NK-92 treated with Interleukin-12 subunit alpha and Interleukin-12 subunit beta, amount 100 ng/mL, for 24 hours (cell line): ENCODE results near the gene ADGRL1.
A peak's percentile ranks its signal among the peaks of the same experiment; 100 is the strongest.
"Not testable (repeated sequence)": the region's sequence is repeated elsewhere in the genome, so short reads cannot be mapped to it uniquely, and the experiment has no call there.

ENCODE experiments used
- DNase-seq: peaks from one replicate; lab custom pipeline; 2025; lab: John Stamatoyannopoulos, UW

ADGRL1 gene

DNA sequence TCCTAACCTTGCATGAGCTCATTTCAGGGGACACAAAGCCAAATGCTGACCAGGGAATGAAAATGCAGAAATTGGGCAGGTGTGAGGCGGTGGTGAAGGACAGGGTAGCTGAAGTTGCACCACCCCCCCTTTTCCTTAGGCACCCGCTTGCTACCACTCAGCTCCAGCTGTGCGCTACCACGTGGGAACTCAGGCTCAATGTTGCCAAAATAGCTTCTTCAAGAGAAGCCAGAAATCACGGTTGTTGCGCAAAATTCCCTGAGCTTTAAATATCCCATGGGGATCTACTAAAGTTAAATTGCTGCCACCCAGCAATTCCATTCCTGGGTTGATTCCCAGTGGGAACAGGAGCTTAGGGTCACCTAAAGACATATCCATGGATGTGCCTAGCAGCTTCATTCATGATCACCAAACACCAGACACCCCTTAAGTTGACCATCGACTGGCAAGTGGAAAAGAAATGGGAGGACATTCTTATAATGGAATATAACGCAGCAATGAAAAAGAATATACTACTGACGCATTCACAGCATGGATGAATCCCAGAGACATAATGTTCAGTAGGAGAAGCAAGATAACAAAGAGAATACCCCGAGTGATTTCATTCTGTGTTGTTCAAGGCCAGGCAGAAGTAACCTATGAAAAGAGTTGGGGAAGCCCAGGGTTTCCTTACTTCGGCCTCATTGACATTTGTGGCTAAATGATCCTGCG, 12.8 kb upstream of the ADGRL1 start:
- no peak for DNase-seq

DNA sequence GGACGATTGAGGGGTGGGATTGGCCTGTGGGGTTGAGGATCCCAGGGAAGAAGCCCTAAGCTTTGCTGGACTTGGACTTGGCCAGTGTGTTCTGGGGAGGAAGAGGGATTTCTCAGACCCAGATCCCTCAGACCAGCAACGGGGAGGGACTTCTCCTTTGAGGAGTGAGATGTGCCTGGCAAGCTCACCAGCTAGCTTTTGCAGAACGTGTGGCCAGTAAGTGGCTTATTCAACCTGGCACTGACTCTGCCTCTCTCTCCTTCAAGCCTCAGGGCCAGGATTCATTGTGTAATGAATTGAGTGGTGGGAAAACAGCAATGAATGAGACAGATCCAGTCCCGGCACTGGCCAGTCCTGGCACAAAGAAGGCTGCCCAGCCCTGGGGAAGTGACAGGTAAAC, 11.9 kb upstream of the ADGRL1 start:
- not testable (repeated sequence) for DNase-seq

DNA sequence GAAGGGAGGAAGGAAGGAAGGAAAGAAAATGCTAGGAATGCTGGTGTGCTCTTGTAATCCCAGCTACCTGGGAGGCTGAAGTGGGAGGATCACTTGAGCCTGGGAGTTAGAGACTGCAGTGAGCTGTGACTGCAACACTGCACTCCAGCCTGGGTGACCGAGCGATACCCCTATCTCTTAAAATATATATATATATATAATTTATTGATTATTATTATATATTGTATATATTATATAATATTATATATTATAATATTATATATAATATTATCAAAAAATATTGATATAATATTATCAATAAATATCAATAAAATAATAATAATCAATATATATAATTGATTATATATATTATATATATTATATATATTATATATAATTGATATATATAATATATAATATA, 8.6 kb upstream of the ADGRL1 start:
- no peak for DNase-seq

DNA sequence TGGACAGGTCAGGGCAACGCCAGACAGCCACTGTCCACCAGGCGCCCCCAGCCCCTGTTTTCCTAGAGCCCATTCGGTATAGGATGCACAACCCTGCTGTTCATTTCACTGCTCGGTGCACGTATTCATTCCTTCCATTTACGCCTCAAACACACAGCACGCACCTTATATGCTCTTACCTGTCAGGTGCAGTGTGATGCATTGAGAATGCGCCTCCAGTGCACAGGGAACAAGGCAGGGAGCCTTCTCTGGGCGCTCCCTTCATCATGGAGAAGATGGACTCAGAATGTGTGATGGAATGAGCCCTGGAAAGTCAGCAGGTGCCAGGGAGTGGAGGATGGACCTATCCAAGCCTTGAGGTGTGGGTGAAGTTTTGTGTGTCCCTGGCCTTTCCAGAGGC, 4.2 kb upstream of the ADGRL1 start:
- not testable (repeated sequence) for DNase-seq

DNA sequence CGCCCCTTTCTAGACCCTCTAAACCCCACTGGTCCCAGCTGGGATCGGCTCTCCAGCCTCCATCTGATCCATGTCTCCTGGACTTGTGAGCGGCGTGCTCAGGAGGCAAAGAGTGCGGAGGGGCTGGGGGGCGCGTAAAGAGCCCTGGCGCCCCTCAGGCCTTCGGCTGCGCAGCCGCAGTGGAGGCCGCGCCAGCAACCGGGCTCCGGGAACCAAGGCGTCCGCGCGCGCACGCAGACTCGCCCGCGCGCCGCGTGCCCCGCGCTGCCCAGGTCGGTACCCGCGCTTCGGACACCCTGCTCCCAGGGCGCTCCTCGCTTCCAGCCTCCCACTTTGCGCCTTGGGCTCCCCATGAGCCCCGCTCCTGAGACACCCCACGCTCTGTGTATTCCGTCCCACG, 3.4 kb upstream of the ADGRL1 start:
- not testable (repeated sequence) for DNase-seq

DNA sequence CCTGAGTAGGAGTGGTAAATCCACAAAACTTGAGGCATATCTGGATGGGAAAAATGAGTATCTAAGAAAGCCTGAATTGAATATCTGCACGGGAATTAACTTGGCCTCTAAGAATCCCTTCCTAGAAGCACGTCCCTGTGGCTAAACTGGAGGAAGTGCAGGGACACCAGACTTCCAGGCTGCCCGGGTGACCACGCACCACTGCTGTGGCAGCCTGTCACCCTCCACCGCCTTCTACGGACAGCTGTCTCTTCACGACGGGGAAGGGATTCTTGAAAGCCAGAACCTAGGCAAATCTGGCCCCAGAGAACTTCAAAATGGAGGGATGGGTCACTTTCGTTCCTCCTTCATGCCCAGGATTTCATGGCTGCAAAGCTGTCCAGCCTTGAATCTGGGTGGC, 2.5 kb upstream of the ADGRL1 start:
- not testable (repeated sequence) for DNase-seq

DNA sequence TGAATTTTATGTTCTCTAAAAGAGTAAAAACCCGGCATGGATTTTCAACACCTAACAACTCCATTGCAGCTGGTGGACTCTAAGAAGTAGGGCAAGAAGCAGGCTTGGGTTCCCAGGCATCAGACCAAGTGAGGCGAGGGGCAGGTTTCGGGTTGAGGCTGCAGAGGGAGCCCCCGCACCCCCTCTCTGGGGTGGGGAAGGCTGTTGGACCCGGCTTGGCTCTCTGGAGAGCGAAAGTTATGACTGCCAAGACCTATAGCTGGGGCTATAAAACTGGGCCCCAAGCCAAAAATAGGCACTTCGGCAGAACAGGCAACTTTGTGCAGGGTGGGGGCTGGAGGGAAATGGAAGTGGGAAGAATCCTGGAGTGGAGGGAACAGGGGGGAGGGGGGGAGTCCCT, 1.8 kb upstream of the ADGRL1 start:
- DNase-seq = not testable (repeated sequence)

DNA sequence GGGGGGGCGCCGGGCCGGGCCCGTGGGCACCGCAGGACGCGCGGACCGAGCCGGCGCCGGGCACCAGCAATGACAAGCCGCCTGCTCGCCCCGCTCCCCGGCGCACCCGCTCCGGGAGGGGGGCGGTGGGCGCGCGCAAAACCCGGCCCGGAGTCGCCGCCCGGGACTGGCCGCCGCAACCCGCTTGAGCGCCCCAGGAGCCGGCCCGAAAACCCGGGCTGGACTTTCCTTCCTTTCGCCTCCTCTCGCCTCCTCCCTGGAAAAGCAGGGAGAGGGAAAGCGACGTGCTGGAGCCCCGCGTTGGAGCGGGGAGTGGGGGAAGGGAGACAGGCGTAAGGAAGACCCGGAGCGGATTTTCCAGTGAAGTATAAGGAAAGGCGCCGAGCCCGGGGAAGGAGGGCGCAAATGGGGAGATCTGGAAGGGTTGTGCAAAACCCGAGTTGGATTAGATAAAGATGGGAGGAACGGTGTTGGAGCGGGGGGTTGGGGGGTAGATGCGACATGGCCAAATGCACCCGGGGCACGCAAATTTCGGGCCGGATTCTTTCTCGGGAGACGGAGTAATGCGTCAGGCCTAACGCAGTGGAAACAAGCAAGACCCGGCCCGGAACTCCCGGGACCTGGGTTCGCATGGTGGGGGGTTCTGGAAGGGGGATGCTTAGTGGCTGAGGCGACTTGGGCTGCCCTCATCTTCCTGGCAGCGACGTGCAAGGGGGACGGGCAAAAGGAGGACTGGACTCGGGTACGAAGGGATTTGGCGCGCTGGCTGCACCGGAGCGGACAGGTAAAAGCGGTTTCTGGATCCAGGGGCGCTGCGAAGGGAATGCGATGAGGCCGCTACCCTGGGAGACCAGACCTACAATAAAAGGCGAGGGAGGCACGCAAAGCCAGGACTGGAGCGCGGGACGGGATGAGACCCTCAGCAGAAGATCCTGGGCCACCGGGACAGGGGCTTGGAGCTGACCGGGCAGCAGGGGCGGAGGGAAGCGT, 1.1 kb upstream of the ADGRL1 start:
- not testable (repeated sequence) for DNase-seq

DNA sequence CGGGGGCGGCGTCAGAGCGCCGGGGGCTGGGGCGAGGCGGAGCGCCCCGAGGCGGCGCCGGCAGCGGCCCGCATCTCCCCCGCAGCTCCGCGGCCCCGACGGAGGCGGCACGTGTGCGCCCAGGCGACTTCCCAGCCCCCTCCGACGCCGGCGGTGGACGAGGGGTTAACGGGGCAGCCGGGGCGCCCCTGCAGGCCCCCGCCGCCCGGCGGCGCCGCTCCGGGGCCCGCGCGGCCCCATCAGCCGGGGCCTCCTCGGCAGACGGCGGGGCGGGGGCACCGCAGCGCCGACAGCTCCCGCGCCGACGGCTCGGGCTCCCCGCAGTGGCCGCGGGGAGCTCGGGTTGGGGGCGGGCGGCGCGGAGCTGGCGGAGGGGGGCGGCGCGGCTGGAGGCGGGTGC, 339 bp upstream of the ADGRL1 start:
- DNase-seq = not testable (repeated sequence)

DNA sequence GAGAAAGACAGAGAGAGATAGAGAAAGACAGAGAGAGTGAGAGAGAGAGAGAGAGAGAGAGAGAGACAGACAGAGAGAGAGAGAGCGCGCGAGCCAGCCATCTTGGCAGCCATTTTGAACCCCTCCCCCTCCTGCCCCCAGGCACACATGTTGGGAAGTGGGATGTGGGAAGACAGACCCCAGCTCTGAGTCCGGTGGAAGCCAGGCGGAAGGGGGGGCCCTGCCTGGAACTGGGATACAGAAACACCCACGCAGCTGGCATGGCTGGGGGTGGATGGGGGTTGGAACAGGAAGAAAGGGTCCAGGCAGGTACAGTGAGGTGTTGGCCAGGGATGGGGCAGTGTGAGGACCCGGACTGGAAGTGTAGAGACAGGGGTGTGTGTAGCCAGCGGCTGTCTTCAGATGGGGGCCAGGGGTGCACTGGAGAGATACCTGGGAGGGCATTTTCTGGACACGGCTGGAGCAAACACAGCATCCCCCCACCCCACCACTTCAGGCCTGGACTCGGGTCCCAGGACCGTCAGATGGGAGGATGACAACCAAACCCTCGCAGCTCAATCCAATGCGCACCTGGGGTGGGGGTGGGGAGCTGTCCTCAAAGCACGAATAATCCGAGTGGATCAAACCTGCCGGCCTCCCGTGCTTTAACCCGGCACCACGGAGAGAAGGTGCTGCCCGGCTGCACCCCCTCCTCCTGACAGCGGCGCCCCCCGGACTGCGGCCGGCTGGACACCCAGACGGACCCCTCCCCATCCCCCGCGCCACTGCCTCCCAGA, 1.1 kb downstream of the ADGRL1 start:
- not testable (repeated sequence) for DNase-seq

DNA sequence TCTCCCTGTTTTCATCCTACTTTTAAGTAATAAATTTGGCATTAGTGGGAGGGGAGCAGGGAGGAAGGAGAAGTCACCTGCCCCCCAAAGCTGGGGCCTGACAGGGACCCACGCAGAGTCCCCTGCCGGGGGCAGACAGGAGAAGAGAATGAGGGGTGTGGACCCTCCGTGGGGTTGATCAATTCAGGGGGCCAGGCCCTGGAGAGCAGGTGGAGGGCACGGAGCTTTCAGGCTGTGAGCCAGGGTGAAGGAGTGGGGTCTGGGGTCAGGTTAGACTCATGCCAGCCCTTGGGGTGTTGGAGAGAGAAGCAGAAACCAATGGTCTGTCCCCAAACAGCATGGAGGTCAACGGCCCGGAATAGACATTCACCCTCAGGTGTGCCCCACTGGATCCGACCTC, 1.8 kb downstream of the ADGRL1 start:
- DNase-seq = not testable (repeated sequence)

DNA sequence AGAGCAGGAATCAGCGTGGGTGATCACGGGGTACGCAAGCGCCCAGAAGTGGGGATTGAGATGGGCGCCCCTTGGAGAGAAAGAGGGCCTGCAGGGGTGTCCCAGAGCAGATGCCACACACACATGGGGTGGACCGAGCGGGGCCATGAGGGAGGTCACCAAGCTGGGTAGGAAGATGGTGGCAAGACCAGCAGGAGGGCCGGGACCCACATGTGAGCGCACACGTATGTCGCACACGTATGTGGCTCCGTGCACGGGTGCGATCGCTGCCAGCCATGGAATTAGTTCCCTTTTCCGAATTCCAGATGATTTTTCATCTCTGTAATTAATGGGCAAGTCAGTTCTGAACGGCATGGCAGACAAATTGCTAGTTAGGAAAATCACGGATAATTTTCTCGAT, 2.2 kb downstream of the ADGRL1 start:
- DNase-seq = not testable (repeated sequence)

DNA sequence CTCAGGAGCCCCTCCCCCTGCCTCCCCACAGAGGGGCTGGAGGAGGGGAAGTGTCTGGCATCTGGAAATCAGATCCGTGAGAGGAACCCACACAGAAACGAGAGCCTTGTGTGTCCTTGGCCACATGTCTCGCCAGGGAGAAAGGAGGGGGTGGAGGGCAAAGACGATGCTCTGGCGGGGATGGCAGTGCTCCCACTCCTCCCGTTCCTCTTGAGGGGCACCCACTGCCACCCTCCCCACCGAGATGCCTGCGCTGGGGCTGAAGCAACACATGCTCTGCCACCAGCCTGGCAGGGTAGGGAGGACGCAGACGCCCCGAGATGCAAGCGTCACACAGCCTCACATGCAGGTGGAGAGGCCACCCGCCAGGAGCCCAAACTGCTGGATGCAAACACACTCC, 2.8 kb downstream of the ADGRL1 start:
- no peak for DNase-seq

DNA sequence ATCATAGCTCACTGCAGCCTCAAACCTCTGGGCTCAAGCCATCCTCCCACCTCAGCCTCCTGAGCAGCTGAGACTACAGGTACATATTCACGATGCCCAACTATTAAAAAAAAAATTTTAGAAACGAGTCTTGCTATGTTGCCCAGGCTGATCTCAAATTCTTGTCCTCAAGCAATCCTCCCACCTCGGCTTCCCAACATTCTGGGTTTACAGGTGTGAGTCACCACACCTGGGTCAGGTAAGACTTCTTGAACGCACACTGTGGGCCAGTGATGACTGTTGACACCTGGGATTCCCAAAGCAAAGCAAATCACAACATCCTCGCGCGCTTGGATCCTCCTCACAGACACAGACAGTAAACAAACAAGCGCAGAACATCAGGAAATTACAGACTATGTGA, 4.5 kb downstream of the ADGRL1 start:
- DNase-seq = not testable (repeated sequence)

DNA sequence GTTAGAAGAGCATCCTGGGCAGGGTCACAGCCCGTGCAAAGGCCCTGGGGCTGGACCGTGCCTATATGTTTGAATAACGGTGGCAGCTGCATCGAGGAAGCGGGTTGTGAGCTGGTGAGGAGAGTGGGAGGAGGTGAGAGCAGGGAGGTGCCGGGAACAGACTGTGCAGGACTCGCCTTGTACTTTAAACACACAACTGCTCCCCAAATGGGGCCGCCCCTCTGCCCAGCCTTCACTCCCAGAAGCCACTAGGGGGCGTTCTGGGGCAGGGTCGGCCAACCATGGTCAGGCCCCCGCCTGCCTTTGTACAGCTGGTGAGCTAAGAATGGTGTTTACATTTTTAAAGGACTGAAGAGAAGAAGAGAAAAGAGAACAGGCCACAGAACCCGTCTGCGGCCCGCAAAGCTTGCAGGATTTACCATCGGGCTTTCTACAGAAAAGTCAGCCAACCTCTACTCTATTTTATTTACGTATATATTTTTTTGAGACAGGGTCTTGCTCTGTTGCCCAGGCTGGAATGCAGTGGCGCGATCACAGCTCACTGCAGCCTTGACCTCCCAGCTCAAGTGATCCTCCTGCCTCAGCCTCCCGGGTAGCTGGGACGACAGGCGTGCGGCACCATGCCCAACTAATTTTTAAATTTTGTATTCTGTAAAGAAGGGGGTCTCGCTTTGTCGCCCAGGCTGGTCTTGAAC, 5.7 kb downstream of the ADGRL1 start:
- DNase-seq = peak; percentile 18

DNA sequence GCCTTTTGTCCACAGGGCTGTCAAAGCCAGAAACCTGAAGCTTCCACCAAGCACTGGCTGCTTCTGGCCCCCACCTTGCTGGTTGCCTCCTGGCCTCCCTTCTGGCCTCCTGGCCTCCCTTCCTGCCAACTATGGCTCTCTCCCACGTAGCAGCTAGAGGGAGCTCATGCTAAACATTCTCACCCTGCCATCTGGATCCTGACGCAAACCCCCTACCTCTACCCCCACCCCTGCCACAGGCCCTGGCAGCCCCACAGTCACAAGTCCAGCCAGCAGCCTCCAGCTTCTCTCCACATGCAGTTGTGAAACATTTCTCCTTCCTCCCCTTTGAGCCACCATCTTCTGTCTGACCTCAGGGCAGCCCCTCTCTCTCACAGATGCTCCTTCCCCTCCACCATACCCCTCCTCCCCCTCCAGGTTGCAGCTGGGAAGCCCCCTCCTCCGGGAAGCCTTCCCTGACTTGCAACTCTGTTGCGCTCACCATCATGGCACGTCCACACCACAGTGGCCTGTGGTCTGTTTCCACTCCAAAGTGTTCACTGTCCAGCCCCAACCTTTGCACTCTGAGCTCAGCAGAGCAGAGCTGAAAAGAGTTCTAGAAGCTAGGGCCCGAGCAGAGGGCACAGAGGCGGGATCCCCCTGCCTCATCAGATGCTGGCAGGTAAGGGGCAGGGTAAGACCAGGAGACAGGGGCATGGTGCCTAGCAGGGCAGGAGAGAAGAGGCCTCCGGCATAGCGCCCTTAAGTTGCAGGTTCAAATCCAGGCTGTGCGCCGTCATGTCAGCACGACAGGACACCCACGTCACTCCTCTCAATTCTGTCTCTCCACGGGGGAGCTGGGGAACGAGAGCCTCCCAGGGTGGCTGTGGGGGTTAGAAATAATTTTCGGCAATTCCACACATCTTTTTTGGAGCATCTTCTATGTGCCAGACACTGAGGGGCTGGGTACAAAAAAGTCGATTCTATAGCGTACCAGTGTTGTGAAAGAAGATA, 7.3 kb downstream of the ADGRL1 start:
- no peak for DNase-seq

DNA sequence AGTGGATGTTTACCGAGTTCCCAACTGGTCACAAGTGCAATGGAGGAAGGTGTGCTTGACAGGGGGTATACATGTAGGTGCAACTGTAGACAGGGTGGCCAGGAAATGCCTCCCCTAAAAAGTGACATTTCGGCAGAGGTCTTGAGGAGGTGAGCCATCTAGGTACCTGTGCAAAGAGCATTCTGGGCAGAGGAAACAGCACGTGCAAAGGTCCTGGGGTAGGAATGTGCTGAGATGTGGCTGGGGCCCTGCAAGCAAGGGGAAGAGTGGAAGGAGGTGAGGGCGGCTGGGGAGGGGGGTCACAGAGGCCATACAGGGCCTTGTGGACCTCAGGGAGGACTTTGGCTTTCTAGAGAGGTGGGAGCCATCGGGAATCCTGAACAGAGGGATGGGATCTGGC, 8.1 kb downstream of the ADGRL1 start:
- DNase-seq = no peak

DNA sequence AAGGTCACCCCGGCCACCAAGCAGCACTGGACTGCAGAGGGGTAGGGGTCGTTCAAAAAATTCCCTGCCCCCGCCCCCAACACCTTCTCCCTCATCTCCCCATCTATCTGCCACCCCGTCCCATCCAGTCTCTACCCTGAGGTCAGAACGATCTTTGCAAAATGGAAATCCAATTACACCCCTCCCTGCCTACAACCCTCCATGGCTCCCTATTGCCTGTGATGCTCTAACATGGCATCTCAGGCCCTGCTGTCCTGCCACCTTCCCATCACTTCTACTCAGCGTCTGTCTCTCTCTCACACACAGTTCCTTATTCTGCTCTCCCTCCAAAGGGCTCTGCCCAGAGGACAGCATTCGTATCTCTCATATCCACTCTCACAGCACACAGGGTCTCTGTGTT, 8.7 kb downstream of the ADGRL1 start:
- not testable (repeated sequence) for DNase-seq

DNA sequence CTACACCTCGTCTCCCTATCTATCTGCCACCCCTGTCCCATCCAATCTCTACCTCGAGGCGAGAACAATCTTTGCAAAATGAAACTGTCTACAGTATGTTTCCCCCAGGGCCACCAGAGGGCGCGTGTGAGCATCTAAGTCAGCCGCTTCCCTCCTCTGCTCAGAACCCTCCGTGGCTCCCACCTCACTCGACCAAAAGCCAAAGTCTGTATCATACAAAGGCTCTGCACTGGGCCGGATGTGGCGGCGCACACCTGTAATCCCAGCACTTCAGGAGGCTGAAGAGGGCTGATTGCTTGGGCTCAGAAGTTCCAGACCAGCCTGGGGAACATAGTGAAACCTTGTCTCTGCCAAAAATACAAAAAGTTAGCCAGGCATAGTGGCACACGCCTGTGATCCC, 9.9 kb downstream of the ADGRL1 start:
- peak; percentile 42 for DNase-seq

DNA sequence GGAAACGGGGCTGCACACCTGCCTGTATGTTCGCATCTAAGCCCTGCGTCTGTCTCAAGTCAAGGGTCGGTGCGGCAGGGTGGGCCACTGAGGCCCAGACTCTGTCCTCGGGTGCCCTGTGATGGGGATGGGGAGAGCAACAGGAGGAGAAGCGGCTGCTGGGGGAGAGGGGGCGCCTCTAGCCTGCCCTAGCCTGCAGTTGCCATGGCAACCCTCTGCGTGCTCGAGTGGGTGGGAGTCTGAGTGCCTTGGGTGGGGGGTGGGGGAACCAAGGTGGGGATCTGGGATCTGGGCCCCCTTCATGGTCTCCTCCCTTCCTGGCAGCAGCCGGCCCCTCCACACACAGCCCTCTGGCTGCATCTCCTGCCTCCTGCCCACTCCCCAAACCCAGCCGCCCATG, 10.8 kb downstream of the ADGRL1 start:
- DNase-seq = not testable (repeated sequence)
